Prostate gland (tissue), 2 donors: ENCODE results near the gene PHLDA3. TPM values are rescaled to one million over a fixed set of nuclear protein-coding genes. Genes with fewer than 3 reads are reported as not detected.
"Not testable (repeated sequence)": the region's sequence is repeated elsewhere in the genome, so short reads cannot be mapped to it uniquely, and the experiment has no call there.

Experiments
- DNase-seq: peaks from one replicate; pipeline ENCODE4 v3.0.0-alpha.2; 2019; ENCODE audit warnings: low spot score
- H3K27ac ChIP-seq, 2 donors: fragments of 200-600 bp; sonication (generic); 2 replicates each; pipeline ENCODE4 v1.5.1; 2017 to 2019
- H3K27me3 ChIP-seq: fragments of 200-600 bp; sonication (generic); replicated peaks from 2 replicates; pipeline ENCODE4 v1.5.1; 2019; ENCODE audit not compliant: insufficient read depth
- H3K36me3 ChIP-seq, 2 donors: fragments of 200-600 bp; sonication (generic); 1 replicate in 1 of 2; 2 replicates in 1 of 2; pipeline versions ENCODE4 v1.5.1 to v1.8.1; 2017 to 2019
- H3K4me1 ChIP-seq: fragments of 200-600 bp; sonication (generic); replicated peaks from 2 replicates; pipeline ENCODE4 v1.5.1; 2019
- H3K4me3 ChIP-seq, 2 donors: fragments of 200-600 bp; sonication (generic); 2 replicates each; pipeline ENCODE4 v1.5.1; 2017 to 2019
- H3K9me3 ChIP-seq: fragments of 200-600 bp; sonication (generic); 2 replicates; pipeline ENCODE4 v1.5.1; 2017
- CTCF ChIP-seq, 4 experiments: fragments of 200-600 bp in 2 of 4; fragments of 450-650 bp in 2 of 4; sonication (generic) in 2 of 4; IDR thresholded peaks; 1 replicate in 3 of 4; 2 replicates in 1 of 4; pipeline ENCODE4 v1.5.1; 2016 to 2019; ENCODE audit warnings: antibody characterized with exemption in 4 of 4, mild to moderate bottlenecking in 2 of 4, moderate library complexity in 2 of 4
- POLR2A ChIP-seq: fragments of 450-650 bp; IDR thresholded peaks from one replicate; pipeline ENCODE4 v1.6.1; 2016; ENCODE audit warnings: antibody characterized with exemption, mild to moderate bottlenecking
- POLR2AphosphoS5 ChIP-seq: sonication (generic); formaldehyde crosslinking; IDR thresholded peaks from one replicate; pipeline ENCODE4 v1.6.1; 2017; ENCODE audit warnings: antibody characterized with exemption
- WGBS: methylation state at CpG from one replicate; pipeline ENCODE4 v1.1.5; 2018; 5-methylcytosine and 5-hydroxymethylcytosine counted together
- intact Hi-C: fragments of 100-400 bp; cut with DNase I; formaldehyde crosslinking; loops from one replicate; pipeline ENCODE4 v1.14.2; 2022
- total RNA-seq, 2 donors: library from RNA; depleted of rRNA; stranded (reverse); fragments of >200 nt; gene quantifications; one replicate each; pipeline ENCODE4 v1.1.0, GENCODE V29; 2016

The PHLDA3 gene
- total RNA-seq, 2 donors from 2014 or later, result 49.7 to 73.9 TPM

GRCh38 chr1:201475915-201476669 is 7.1 kb upstream of the PHLDA3 start:
- no peaks in the 10 kb centered on the region for H3K36me3 ChIP-seq
- peak overlapping the region; percentile 64 to 65 for H3K27ac ChIP-seq
- H3K4me3 ChIP-seq, result no peak overlapping the region
- TF ChIP-seq POLR2AphosphoS5 (no peak), POLR2A (no peak), CTCF (IDR thresholded peaks at IDR 0.05) (no peak)
- no peaks in the 10 kb centered on the region for H3K27me3 ChIP-seq
- no peak for DNase-seq
- intact Hi-C loops, result no loop called here
- no peaks in the 10 kb centered on the region for H3K4me1 ChIP-seq
- 50% methylated on average over 8 of the region's 8 CpGs for WGBS
- H3K9me3 ChIP-seq, result no peaks in the 10 kb centered on the region

- WGBS, result 44% methylated on average over 2 of the region's 2 CpGs
These were observed 6.1 kb upstream of the PHLDA3 start for GRCh38 chr1:201475130-201475529.

DNA sequence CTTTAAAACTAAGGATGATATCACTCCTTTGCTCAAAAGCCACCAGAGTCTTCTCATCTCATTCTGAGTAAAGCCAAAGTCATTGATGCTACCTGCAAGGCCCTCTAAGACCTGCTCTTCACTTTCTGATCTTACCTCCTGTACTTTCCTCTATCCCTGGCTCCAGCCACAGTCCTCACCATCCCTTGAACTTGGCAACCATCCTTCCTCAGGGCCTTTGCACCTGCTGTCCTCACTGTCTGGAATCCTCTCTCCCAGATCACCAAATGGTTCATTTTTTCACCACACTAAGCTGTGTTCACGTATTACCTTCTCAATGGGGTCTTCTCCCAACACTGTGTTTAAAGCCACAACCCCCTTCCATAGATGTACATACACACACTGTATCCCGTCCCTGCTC is 4.3 kb upstream of the PHLDA3 start:
- intact Hi-C loops, result no loop called here
- WGBS, result 95% methylated on average over 2 of the region's 2 CpGs

More at GRCh38 chr1:201475130-201475529, 6.1 kb upstream of the PHLDA3 start:
- H3K27me3 ChIP-seq, result no peaks in the 10 kb centered on the region
- no peaks in the 10 kb centered on the region for H3K36me3 ChIP-seq
- TF ChIP-seq POLR2AphosphoS5 (no peak), POLR2A (no peak), CTCF (IDR thresholded peaks at IDR 0.05) (no peak)
- no peak overlapping the region for H3K27ac ChIP-seq
- no peaks in the 10 kb centered on the region for H3K4me1 ChIP-seq
- no peak overlapping the region for H3K4me3 ChIP-seq
- intact Hi-C loops, result no loop called here
- no peak for DNase-seq
- H3K9me3 ChIP-seq, result no peaks in the 10 kb centered on the region

DNA sequence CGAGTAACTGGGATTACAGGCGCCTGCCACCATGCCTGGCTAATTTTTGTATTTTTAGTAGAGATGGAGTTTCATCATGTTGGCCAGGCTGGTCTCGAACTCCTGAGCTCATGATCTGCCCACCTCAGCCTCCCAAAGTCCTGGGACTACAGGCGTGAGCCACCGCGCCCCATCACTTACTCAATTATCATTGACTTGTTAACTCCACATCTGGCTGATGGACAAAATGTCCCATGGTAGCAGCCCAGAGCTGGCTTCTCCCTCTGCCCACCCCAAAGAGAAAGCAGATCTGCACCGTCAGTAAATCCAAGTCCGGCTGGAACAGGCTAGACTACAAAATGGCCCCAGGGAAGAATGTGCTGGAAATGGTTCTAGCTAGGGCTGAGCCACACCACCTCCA is 3.3 kb upstream of the PHLDA3 start:
- intact Hi-C loops, result not testable (repeated sequence)

More for the DNA sequence above, 4.3 kb upstream of the PHLDA3 start:
- TF ChIP-seq POLR2A (no peak), POLR2AphosphoS5 (no peak), CTCF (IDR thresholded peaks at IDR 0.05) (no peak)
- DNase-seq, result no peak
- H3K36me3 ChIP-seq, result no peaks in the 10 kb centered on the region
- H3K4me3 ChIP-seq, result no peak overlapping the region
- no peaks in the 10 kb centered on the region for H3K27me3 ChIP-seq
- H3K27ac ChIP-seq, result no peak overlapping the region
- no peaks in the 10 kb centered on the region for H3K9me3 ChIP-seq
- no peaks in the 10 kb centered on the region for H3K4me1 ChIP-seq

GRCh38 chr1:201471772-201472171 is 2.8 kb upstream of the PHLDA3 start:
- Histone ChIP-seq H3K36me3 (no peaks in the 10 kb centered on the region), H3K27ac (no peak overlapping the region), H3K4me3 (no peak overlapping the region), H3K4me1 (no peaks in the 10 kb centered on the region), H3K9me3 (no peaks in the 10 kb centered on the region), H3K27me3 (no peaks in the 10 kb centered on the region)
- TF ChIP-seq CTCF (IDR thresholded peaks at IDR 0.05) (no peak), POLR2A (no peak), POLR2AphosphoS5 (no peak)
- DNase-seq, result no peak
- WGBS, result 84% methylated on average over 3 of the region's 3 CpGs
- intact Hi-C loops, result no loop called here

More for the DNA sequence above, 3.3 kb upstream of the PHLDA3 start:
- not testable (repeated sequence) for H3K27me3 ChIP-seq, H3K36me3 ChIP-seq, H3K4me3 ChIP-seq, H3K9me3 ChIP-seq, DNase-seq, H3K27ac ChIP-seq, H3K4me1 ChIP-seq
- WGBS, result 87% methylated on average over 8 of the region's 8 CpGs
